Measurements from ENCODE around the gene WDR37.

Gene WDR37

GRCh38 chr10:1130995-1131790 lies 75.0 kb downstream of the WDR37 start:
- no peak for DNase-seq

DNA sequence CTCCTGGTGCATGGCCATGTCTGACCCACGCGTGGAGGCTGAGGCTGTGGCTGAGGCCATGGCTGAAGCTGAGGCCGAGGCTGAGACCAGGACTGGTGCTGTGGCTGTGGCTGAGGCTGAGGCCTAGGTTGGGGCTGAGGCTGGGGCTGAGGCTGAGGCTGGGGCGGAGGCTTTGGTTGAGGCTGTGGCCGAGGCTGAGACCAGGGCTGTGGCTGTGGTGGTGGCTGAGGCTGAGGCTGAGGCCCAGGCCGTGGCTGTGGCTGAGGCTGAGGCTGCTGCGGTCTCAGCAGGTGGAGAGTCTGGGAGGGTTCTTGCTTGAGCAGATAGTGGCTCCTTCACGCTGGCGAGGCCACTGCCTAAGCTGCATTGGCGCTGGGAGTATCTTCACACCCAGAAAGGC lies 76.4 kb downstream of the WDR37 start:
- no peak for DNase-seq

DNA sequence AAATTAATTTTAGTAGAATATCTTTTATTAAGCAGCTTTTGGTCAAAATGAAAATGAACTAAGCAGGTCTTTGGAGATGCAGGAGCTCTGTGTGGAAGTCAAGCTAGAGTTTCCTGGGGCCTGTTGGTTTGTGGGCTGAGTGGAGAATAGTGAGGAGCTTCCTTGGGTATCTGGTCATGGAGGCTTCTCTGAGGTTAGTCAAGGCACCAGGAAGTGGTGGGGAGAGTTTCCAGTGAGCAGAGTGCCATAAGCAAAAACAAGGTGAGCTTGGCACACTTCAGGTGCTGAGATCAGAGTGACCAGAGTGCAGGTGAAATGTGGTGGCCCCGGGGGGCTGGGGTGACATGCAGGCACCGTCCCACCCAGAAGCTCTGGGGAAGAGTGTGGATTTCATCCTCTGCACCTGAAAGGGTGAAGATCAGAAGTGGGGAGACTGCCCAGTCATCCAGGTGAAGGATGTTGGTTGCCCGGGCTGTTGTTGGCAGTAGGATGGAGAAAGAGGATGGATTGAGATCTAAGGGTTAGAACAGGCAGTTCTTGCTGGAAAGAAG lies 77.4 kb downstream of the WDR37 start:
- no peak for DNase-seq

GRCh38 chr10:1134156-1134555 lies 78.0 kb downstream of the WDR37 start:
- DNase-seq = no peak

- DNase-seq = no peak
These were observed 80.1 kb downstream of the WDR37 start for GRCh38 chr10:1136268-1136667.

GRCh38 chr10:1137499-1138163 lies 81.4 kb downstream of the WDR37 start:
- DNase-seq = no peak

DNA sequence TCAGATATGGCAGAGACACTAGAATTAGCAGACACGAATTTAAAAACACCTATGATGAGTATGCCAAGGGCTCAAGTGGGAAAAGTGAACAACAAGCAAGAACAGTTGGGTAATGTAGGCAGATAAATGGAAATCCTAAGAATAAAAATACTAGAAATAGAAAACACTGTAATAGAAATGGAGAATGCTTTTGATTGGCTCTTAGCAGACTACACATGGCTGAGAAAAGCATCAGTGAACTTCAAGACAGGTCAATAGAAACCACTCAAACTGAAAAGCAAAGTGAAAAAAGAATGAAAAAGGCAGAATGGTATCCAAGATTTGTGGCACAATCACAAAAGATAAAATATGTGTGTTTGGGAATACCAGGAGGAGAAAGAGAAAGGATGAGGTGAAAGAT lies 82.3 kb downstream of the WDR37 start:
- DNase-seq = no peak

DNA sequence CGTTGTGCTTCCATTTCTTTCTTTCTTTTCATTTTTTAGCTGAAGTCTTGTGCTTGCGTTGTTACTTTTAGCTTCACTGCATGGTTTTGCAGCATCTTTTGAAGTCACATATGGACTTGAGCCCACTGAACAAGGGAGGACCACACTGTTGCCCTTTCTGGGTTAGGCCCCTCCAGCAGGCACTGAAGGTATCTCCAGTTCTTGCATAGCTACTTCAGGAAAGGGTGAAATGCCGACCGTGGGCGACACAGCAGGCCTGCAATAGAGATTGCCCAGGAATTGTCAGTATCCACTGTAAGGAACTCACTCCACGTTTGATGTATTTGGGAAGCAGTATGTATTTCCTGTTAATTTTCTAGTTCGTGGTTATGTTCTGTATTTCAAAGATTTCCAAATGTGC lies 85.1 kb downstream of the WDR37 start:
- no peak for DNase-seq

DNA sequence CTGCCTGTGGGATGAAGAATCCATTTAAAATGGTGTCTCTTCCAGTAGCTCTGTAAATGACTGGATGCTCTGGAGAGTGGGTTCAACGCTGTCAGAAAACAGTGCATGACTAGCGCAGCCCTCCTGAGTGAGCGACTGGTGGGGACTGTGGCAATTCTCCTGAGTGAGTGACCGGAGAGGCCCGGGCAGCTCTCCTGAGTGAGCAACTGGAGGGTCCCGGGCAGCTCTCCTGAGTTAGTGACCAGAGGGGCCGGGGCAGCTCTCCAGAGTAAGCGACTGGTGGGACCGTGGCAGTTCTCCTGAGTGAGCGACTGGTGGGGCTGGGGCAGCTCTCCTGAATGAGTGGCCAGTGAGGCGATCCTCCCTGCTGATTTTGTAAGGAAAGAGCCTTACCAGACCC lies 85.5 kb downstream of the WDR37 start:
- no peak for DNase-seq

DNA sequence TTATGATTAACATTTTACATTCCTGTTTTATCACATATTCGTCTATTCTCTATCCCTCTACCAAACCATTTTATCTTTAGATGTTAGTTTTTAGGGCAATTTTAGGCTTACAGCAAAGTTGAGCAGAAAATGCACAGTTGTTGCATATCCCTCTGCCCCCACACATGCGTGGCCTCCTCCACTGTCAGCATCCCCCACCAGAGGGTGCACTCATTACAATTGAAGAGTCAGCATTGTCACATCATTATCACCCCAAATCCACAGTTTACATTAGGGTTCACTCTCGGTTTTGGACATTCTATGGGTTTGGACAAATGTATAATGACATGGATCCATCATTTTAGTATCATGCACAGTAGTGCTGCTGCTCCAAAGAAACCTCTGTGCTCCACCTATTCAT lies 86.4 kb downstream of the WDR37 start:
- no peak for DNase-seq

GRCh38 chr10:1147810-1148209 lies 91.6 kb downstream of the WDR37 start:
- DNase-seq = no peak

- no peak for DNase-seq
These were observed 92.8 kb downstream of the WDR37 start for GRCh38 chr10:1148855-1149605.

- no peak for DNase-seq
These were observed 93.8 kb downstream of the WDR37 start for GRCh38 chr10:1149793-1150637.

GRCh38 chr10:1150638-1150955 lies 94.4 kb downstream of the WDR37 start:
- no peak for DNase-seq

GRCh38 chr10:1151076-1152033 lies 95.2 kb downstream of the WDR37 start:
- no peak for DNase-seq

DNA sequence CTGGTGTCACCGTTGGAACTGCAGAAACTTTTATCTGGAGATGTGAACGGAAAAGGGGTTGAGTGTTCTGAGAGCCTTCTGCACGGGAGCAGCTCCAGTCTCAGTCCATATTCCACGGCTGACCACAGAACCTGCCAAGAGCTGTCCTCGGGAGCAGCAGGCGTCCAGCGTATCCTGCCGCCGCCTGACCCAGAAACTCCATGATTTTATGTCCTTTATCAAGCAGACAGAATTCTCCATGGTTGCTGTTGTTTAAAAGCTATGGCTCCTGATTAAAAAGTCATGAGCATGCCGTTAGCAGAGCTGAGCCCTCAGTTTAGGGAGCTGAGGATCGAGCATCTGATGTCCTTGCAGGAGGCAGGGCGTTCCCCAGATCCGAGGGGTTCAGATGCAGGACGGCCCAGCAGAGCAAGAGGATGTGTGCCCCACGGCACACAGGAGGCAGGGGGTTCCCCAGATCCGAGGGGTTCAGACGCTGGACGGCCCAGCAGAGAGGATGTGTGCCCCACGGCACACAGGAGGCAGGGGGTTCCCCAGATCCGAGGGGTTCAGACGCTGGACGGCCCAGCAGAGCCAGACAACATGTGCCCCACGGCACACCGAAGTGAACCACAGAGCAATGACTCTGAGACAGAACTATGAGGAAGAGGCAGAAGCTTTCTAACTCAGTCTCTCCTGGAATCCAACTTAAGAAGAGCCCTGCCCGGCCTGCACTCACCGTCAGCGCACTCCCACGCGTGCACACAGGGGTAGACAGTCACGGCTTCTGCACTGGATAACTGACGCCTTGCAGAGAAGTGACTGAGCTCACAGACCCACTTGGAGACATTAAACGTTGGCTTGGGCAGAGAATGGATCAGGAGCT lies 96.4 kb downstream of the WDR37 start:
- DNase-seq = no peak

- no peak for DNase-seq
These were observed 97.1 kb downstream of the WDR37 start for GRCh38 chr10:1153251-1153763.

DNA sequence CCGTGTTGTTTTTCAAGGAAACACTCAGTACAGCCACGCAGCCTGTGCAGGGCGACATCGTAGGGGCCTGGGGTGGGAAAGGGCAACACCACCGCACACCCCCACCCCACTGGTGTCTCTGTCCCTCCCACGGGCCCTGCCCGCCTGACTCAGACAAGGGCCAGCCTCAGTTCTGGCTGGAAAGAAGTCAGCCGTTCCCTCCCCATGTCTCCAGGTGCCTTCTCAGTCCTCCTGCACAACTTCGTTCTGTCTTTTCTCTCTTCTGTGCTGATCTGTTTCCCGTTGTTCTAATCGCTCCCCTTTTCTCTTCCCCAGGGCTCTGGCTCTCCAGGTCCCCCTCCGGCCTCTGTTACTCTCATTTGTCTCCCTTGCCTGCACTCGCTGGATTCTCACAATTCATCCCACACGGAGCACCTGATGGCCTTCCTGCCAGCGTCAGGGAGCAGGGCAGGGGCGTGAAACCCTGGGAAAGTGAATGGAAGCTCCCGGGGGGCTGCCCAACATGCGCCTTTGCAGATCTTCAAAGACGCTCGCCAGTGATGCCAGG lies 97.7 kb downstream of the WDR37 start:
- DNase-seq = no peak

DNA sequence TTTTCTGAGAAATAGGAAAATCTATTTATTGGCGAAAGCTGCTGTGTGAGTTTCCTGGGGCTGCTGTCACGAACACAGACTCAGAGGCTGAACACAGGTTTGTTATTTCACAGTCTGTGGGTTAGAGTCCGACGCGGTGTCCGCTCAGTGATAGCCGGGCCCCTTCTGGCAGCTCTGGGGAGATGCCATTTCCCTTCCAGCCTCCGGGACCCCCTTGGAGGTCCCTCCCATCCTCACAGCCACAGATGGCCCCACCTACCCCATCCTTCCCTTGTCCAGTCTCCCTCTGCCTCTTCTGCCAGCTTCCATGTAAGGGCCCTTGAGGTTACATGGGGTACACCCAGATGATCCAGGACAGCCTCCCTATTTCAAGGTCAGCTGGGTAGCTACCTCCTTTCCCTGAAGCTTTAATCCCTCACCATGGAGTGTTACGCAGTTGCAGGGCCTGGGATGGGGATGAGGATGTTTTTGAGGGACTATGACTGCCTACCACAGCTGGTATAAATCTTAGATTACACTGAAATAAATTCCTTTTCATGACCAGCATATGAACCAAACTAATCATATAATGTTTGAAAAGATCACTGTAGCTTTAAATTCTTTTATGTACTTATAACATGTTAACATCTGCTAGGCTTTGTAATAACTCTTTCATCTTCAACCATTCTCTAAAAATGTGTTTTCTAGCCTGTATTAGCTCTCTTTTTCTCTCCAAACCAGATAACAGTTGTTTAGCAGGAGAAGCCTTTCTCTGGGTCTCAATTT lies 98.5 kb downstream of the WDR37 start:
- DNase-seq = no peak
